Measurements from ENCODE around the gene PCDHB10.
A peak's percentile ranks its signal among the peaks of the same experiment; 100 is the strongest.
"Not testable (repeated sequence)": the region's sequence is repeated elsewhere in the genome, so short reads cannot be mapped to it uniquely, and the experiment has no call there.

The PCDHB10 gene

GRCh38 chr5:141216035-141216434, 23.9 kb downstream of the PCDHB10 start:
- H3K36me3 ChIP-seq (ENCODE audit: insufficient read depth, low read length); H3K4me1 ChIP-seq (ENCODE audit: control insufficient read depth, insufficient read depth, low read length); H3K9me3 ChIP-seq (replicated peaks; ENCODE audit: low read length); H3K4me2 ChIP-seq (ENCODE audit: low read length); H3K27me3 ChIP-seq (ENCODE audit: control insufficient read depth, insufficient read depth, low read length); H3K4me3 ChIP-seq (ENCODE audit: low read length); H3K9ac ChIP-seq (ENCODE audit: low read depth, low read length): not testable (repeated sequence)

- Histone ChIP-seq H3K27me3 (ENCODE audit: control insufficient read depth, insufficient read depth, low read length) (no peaks in the 10 kb centered on the region), H3K4me1 (ENCODE audit: control insufficient read depth, insufficient read depth, low read length) (no peaks in the 10 kb centered on the region), H3K4me2 (ENCODE audit: low read length) (peak within 1 kb of the TSS; percentile 65), H3K36me3 (ENCODE audit: insufficient read depth, low read length) (no peaks in the 10 kb centered on the region), H3K9me3 (replicated peaks; ENCODE audit: low read length) (no peaks in the 10 kb centered on the region), H3K9ac (ENCODE audit: low read depth, low read length) (no peak within 1 kb of the TSS), H3K4me3 (ENCODE audit: low read length) (peak within 1 kb of the TSS; percentile 60)
Observed at GRCh38 chr5:141223112-141223783, 31.1 kb downstream of the PCDHB10 start, which contains the start of gene PCDHB14. Gene PCDHB14 (plus strand): TSS chr5:141223343. CDS start chr5:141223506, 163 bp downstream.

- not testable (repeated sequence) for H3K4me3 ChIP-seq (ENCODE audit: low read length); H3K9me3 ChIP-seq (replicated peaks; ENCODE audit: low read length); H3K36me3 ChIP-seq (ENCODE audit: insufficient read depth, low read length)
Observed at GRCh38 chr5:141224844-141225243, 32.7 kb downstream of the PCDHB10 start.

DNA sequence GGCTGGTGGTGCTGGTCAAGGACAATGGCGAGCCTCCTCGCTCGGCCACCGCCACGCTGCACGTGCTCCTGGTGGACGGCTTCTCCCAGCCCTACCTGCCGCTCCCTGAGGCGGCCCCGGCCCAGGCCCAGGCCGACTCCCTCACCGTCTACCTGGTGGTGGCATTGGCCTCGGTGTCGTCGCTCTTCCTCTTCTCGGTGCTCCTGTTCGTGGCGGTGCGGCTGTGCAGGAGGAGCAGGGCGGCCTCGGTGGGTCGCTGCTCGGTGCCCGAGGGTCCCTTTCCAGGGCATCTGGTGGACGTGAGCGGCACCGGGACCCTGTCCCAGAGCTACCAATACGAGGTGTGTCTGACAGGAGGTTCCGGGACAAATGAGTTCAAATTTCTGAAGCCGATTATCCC, 33.3 kb downstream of the PCDHB10 start:
- H3K9me3 ChIP-seq (replicated peaks; ENCODE audit: low read length); H3K36me3 ChIP-seq (ENCODE audit: insufficient read depth, low read length); H3K4me1 ChIP-seq (ENCODE audit: control insufficient read depth, insufficient read depth, low read length); H3K9ac ChIP-seq (ENCODE audit: low read depth, low read length); H3K27me3 ChIP-seq (ENCODE audit: control insufficient read depth, insufficient read depth, low read length); H3K4me3 ChIP-seq (ENCODE audit: low read length); H3K4me2 ChIP-seq (ENCODE audit: low read length): not testable (repeated sequence)

More at GRCh38 chr5:141224844-141225243, 32.7 kb downstream of the PCDHB10 start:
- not testable (repeated sequence) for H3K9ac ChIP-seq (ENCODE audit: low read depth, low read length); H3K4me2 ChIP-seq (ENCODE audit: low read length); H3K27me3 ChIP-seq (ENCODE audit: control insufficient read depth, insufficient read depth, low read length); H3K4me1 ChIP-seq (ENCODE audit: control insufficient read depth, insufficient read depth, low read length)

DNA sequence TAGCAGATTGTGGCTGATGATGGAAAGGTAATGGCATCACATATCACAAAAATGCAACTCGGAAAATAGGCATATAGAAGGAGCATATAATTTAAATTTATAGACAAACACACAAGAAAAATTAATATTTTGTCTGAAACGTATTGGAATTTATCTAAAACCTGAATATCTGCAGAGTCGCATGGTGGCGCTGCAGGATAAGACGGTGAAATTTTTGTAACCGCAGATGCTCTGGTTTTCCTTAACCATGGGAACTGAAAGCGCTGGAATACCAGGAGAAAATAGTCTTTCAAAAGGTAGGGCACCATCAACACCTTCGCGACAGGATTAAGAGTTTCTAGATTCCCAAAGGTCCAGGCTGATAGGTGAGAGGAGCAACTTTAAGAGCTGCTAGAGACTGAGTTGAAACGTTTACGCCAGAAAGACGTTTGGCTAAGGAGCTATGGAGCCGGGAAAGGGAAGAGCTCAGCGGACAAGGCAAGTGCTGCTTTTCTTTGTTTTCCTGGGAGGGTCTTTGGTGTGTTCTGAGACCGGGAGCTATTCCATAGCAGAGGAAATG, 42.0 kb downstream of the PCDHB10 start:
- no peaks in the 10 kb centered on the region for H3K4me1 ChIP-seq (ENCODE audit: control insufficient read depth, insufficient read depth, low read length)
- H3K27me3 ChIP-seq (ENCODE audit: control insufficient read depth, insufficient read depth, low read length) = peaks cover 4% of the 10 kb centered on the region
- peak overlapping the region; percentile 61 for H3K4me3 ChIP-seq (ENCODE audit: low read length)
- no peak overlapping the region for H3K9ac ChIP-seq (ENCODE audit: low read depth, low read length)
- peaks cover 15% of the 10 kb centered on the region for H3K9me3 ChIP-seq (replicated peaks; ENCODE audit: low read length)
- no peaks in the 10 kb centered on the region for H3K36me3 ChIP-seq (ENCODE audit: insufficient read depth, low read length)
- H3K4me2 ChIP-seq (ENCODE audit: low read length) = peak overlapping the region; percentile 48

DNA sequence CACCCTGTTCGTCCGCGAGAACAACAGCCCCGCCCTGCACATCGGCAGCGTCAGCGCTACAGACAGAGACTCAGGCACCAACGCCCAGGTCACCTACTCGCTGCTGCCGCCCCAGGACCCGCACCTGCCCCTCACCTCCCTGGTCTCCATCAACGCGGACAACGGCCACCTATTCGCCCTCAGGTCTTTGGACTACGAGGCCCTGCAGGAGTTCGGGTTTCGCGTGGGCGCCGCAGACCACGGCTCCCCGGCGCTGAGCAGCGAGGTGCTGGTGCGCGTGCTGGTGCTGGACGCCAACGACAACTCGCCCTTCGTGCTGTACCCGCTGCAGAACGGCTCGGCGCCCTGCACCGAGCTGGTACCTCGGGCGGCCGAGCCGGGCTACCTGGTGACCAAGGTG, 43.8 kb downstream of the PCDHB10 start:
- H3K4me1 ChIP-seq (ENCODE audit: control insufficient read depth, insufficient read depth, low read length) = not testable (repeated sequence)

GRCh38 chr5:141236516-141237313, 44.6 kb downstream of the PCDHB10 start:
- peaks cover 4% of the 10 kb centered on the region for H3K27me3 ChIP-seq (ENCODE audit: control insufficient read depth, insufficient read depth, low read length)
- no peaks in the 10 kb centered on the region for H3K36me3 ChIP-seq (ENCODE audit: insufficient read depth, low read length)
- H3K9ac ChIP-seq (ENCODE audit: low read depth, low read length) = no peak overlapping the region
- no peak overlapping the region for H3K4me2 ChIP-seq (ENCODE audit: low read length)
- H3K9me3 ChIP-seq (replicated peaks; ENCODE audit: low read length) = peaks cover 15% of the 10 kb centered on the region
- no peaks in the 10 kb centered on the region for H3K4me1 ChIP-seq (ENCODE audit: control insufficient read depth, insufficient read depth, low read length)
- no peak overlapping the region for H3K4me3 ChIP-seq (ENCODE audit: low read length)

More for the DNA sequence above, 43.8 kb downstream of the PCDHB10 start:
- H3K4me2 ChIP-seq (ENCODE audit: low read length); H3K4me3 ChIP-seq (ENCODE audit: low read length); H3K36me3 ChIP-seq (ENCODE audit: insufficient read depth, low read length); H3K9ac ChIP-seq (ENCODE audit: low read depth, low read length); H3K27me3 ChIP-seq (ENCODE audit: control insufficient read depth, insufficient read depth, low read length): not testable (repeated sequence)
- H3K9me3 ChIP-seq (replicated peaks; ENCODE audit: low read length) = peaks cover 15% of the 10 kb centered on the region

- Histone ChIP-seq H3K4me1 (ENCODE audit: control insufficient read depth, insufficient read depth, low read length) (no peaks in the 10 kb centered on the region), H3K36me3 (ENCODE audit: insufficient read depth, low read length) (no peaks in the 10 kb centered on the region), H3K9ac (ENCODE audit: low read depth, low read length) (no peak overlapping the region), H3K27me3 (ENCODE audit: control insufficient read depth, insufficient read depth, low read length) (no peaks in the 10 kb centered on the region), H3K4me3 (ENCODE audit: low read length) (no peak overlapping the region), H3K9me3 (replicated peaks; ENCODE audit: low read length) (peaks cover 14% of the 10 kb centered on the region), H3K4me2 (ENCODE audit: low read length) (no peak overlapping the region)
Observed at GRCh38 chr5:141241496-141241895, 49.3 kb downstream of the PCDHB10 start.

All from skeletal muscle satellite cell (primary cell).